Measurements from ENCODE around the gene FZD2. TPM values are rescaled to one million over a fixed set of nuclear protein-coding genes. Genes with fewer than 3 reads are reported as not detected.

The FZD2 gene
- total RNA-seq, 4 donors from 2014 or later = 0.26 to 22.8 (median 9.0) TPM

DNA sequence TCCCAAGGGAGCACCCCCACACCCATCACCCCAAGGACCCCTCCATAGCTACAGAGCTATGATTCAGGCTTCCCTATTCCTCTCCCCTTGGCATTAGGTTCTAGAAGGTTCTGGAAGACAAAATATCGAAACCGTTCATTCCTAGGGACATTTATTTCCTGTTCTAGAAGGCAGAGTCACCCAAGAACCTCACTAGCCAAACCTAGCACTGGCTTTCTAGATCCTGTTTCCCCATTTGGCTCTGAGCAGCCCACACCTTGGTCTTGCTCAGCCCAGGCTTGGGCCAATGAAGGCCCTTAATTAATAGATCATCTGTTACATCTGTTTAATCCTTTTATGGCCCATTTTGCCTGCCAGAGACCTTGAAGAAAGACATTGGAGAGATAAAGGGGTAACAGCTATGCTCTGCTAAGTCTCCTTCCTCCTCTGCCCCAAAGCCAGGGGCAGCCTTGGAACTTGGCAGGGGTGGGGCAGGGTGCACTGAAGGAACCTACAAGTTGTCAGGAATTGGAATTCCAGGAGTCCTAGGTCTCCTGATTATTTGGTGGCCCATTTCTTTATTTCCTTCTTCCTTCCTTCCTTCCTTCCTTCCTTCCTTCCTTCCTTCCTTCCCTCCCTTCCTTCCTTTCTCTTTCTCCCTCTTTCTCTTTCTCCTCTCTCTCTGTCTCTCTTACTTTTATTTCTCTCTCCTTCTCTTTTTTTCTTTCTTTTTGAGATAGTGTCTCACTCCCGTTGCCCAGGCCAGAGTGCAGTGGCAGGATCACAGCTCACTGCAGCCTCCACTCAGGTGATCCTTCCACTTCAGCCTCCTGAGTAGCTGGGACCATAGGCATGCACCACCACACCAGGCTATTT lies 8.7 kb upstream of the FZD2 start:
- no peak for TF ChIP-seq POLR2A (IDR thresholded peaks at IDR 0.05)
- TF ChIP-seq, protein P1, sequence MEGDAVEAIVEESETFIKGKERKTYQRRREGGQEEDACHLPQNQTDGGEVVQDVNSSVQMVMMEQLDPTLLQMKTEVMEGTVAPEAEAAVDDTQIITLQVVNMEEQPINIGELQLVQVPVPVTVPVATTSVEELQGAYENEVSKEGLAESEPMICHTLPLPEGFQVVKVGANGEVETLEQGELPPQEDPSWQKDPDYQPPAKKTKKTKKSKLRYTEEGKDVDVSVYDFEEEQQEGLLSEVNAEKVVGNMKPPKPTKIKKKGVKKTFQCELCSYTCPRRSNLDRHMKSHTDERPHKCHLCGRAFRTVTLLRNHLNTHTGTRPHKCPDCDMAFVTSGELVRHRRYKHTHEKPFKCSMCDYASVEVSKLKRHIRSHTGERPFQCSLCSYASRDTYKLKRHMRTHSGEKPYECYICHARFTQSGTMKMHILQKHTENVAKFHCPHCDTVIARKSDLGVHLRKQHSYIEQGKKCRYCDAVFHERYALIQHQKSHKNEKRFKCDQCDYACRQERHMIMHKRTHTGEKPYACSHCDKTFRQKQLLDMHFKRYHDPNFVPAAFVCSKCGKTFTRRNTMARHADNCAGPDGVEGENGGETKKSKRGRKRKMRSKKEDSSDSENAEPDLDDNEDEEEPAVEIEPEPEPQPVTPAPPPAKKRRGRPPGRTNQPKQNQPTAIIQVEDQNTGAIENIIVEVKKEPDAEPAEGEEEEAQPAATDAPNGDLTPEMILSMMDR (IDR thresholded peaks at IDR 0.05) = no peak
- Histone ChIP-seq H3K4me1 (no peaks in the 10 kb centered on the region), H3K9me3 (no peaks in the 10 kb centered on the region), H3K4me3 (no peak overlapping the region), H3K27ac (no peak overlapping the region), H3K27me3 (no peaks in the 10 kb centered on the region), H3K36me3 (no peaks in the 10 kb centered on the region)
- intact Hi-C loops (cut with DNase I; ENCODE audit: low total_unique reads) = no loop called here
- no peak for DNase-seq

DNA sequence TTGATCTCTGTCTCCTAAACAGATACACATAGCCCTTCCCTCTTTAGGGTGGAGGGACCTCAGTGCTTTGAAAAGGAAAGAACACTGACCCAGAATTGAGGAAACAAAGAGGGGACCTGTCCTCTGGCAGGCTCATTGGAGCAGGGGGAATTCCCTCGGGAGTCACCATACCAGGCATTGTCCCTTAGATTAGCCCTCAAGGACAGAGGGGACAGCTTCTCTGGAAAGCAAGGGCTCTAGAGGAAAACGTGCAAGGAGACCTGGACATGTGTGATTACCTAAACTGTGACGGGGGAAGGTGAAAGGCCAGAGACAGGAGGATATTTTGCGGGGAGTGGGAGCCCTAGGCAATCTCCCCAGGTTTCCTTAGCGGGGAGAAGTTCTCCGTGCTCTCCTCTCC lies 7.6 kb upstream of the FZD2 start:
- no peaks in the 10 kb centered on the region for H3K9me3 ChIP-seq
- H3K36me3 ChIP-seq = no peaks in the 10 kb centered on the region
- no peak for DNase-seq
- H3K4me1 ChIP-seq = no peaks in the 10 kb centered on the region
- no peak overlapping the region for H3K4me3 ChIP-seq
- TF ChIP-seq POLR2A (IDR thresholded peaks at IDR 0.05) = no peak
- TF ChIP-seq, protein P1 (IDR thresholded peaks at IDR 0.05) = no peak
- H3K27ac ChIP-seq = no peak overlapping the region
- no peaks in the 10 kb centered on the region for H3K27me3 ChIP-seq
- intact Hi-C loops (cut with DNase I; ENCODE audit: low total_unique reads) = no loop called here

DNA sequence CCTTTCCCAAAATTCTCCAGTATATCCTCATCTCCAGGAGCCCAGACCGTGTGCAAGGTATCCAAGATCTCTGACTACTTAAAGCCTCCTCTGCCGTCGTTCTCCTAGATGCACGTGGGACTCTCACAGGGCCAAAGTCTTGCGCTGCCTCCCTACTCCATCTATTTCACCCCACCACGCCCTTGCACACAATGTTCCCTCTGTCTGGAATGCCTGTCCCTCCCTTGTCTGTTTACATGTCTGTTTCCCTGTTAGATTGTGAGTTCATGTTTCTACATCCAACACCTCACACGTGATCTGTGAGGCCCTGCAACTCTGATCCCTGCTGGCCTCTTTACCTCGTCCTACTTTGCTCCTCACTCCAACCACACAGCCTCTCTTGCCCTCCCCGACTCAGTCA lies 4.9 kb upstream of the FZD2 start:
- no peak for DNase-seq
- Histone ChIP-seq H3K36me3 (no peaks in the 10 kb centered on the region), H3K4me1 (no peaks in the 10 kb centered on the region), H3K4me3 (no peak overlapping the region), H3K9me3 (no peaks in the 10 kb centered on the region), H3K27me3 (no peaks in the 10 kb centered on the region), H3K27ac (no peak overlapping the region)
- TF ChIP-seq, protein P1 (IDR thresholded peaks at IDR 0.05) = no peak
- TF ChIP-seq POLR2A (IDR thresholded peaks at IDR 0.05) = no peak
- intact Hi-C loops (cut with DNase I; ENCODE audit: low total_unique reads) = no loop called here

DNA sequence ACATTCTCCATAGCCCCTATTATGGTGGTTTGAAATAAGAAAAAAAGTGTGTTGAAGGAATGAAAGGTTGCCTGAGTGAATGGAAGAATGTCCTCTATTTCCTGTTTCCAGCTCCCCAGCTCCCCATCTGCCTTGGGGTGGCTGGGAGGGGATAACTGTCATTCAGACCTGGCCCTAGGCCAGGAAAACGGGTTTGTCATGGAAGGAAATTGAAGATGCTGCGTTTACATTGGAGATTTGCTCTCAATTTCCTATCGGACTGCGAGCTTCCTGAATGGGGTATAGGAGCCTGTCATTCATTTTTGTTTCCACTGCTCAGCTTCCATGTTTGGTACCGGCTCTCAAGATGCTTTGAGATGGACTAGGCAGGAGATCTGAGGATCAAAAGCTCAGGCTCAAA lies 2.2 kb upstream of the FZD2 start:
- no peak for DNase-seq
- Histone ChIP-seq H3K27me3 (no peaks in the 10 kb centered on the region), H3K27ac (no peak overlapping the region), H3K9me3 (no peaks in the 10 kb centered on the region), H3K4me1 (no peaks in the 10 kb centered on the region), H3K36me3 (no peaks in the 10 kb centered on the region), H3K4me3 (no peak overlapping the region)
- intact Hi-C loops (cut with DNase I; ENCODE audit: low total_unique reads) = no loop called here
- no peak for TF ChIP-seq POLR2A (IDR thresholded peaks at IDR 0.05)
- TF ChIP-seq, protein P1 (IDR thresholded peaks at IDR 0.05) = no peak

DNA sequence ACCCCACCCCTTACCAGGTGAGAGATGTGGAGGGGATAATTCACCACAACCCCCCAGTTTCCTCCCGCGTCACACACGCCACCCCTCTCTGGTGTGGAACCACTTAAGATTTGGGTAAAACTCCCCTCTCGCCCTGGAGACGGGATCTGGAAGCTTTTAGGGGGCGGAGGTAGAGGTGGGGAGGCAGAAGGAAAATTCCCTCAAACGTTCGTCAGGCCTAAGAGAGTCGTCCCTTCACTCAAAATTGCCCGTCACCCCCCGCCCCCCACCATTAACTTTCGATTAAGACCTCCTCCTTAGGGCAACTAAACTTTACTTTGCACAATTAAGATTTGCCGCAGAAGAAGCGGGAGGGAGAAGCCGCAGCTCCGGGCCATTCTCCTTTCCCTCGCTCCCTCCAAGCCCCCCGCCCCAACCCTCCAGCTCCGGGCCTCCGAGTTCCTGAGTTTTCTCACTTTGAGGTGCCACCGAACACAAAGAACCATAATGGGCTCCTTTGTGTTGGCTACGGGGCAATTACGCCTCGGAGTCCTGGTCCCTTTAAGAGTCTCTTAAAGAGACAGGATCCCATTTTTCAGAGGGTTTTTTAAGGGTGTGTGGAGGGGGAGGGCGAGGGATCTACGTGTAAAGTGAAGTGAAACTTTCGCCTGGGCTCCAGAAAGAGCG lies 985 bp upstream of the FZD2 start:
- no peak for TF ChIP-seq POLR2A (IDR thresholded peaks at IDR 0.05)
- TF ChIP-seq, protein P1 (IDR thresholded peaks at IDR 0.05) = peak in 1 of 4 experiments; percentile 3
- Histone ChIP-seq H3K4me3 (peak overlapping the region; percentile 61 to 83), H3K27me3 (no peaks in the 10 kb centered on the region), H3K9me3 (no peaks in the 10 kb centered on the region), H3K27ac (peak overlapping the region; percentile 88 to 89), H3K36me3 (no peaks in the 10 kb centered on the region), H3K4me1 (no peaks in the 10 kb centered on the region)
- intact Hi-C loops (cut with DNase I; ENCODE audit: low total_unique reads) = no loop called here
- DNase-seq = peak; percentile 34 to 55
